SK-N-SH (cell line): ENCODE data around the gene RET. TPM values are rescaled to one million over a fixed set of nuclear protein-coding genes. Genes with fewer than 3 reads are reported as not detected.

Experiments
- CTCF ChIA-PET: fragments of 300-600, 350-600 bp; formaldehyde crosslinking; extraction: SDS; loops from one replicate; lab custom pipeline; 2021; lab: Yijun Ruan, JAX
- POLR2A ChIA-PET: fragments of 350-600 bp; sonication (Branson Sonifier 250); formaldehyde crosslinking; extraction: SDS; loops from one replicate; lab custom pipeline; 2020; ENCODE audit warnings: antibody characterized with exemption, inconsistent platforms; lab: Yijun Ruan, JAX
- DNase-seq: peaks from one replicate; pipeline ENCODE4 v3.0.0; 2012
- H2AFZ ChIP-seq: fragments of 200-600 bp; sonication (generic); 2 replicates; pipeline ENCODE4 v1.8.1; 2016; ENCODE audit warnings: antibody characterized with exemption, mild to moderate bottlenecking, low read depth
- H3F3A ChIP-seq: fragments of 200-600 bp; sonication (generic); replicated peaks from 2 replicates; pipeline ENCODE3; 2016; ENCODE audit warnings: antibody characterized with exemption, mild to moderate bottlenecking; ENCODE audit not compliant: insufficient read depth
- H3K27ac ChIP-seq, 2 experiments: fragments of 200-500 bp in 1 of 2; fragments of 200-600 bp in 1 of 2; sonication (Bioruptor generic) in 1 of 2; sonication (generic), shearing (Covaris generic) in 1 of 2; 2 replicates each; pipeline versions ENCODE4 v1.5.1 to v1.6.1; 2014 to 2016; ENCODE audit warnings: low read depth in 2 of 2, inconsistent platforms in 1 of 2, low read length in 1 of 2, mild to moderate bottlenecking in 1 of 2, mixed read lengths in 1 of 2
- H3K27me3 ChIP-seq: fragments of 200-600 bp; sonication (generic), shearing (Covaris generic); 2 replicates; pipeline ENCODE4 v1.6.1; 2016; ENCODE audit warnings: mixed run types; ENCODE audit not compliant: insufficient read depth
- H3K36me3 ChIP-seq, 2 experiments: fragments of 200-500 bp in 1 of 2; fragments of 200-600 bp in 1 of 2; sonication (Bioruptor generic) in 1 of 2; sonication (generic) in 1 of 2; replicated peaks in 1 of 2; 2 replicates each; pipeline versions ENCODE3 to v1.5.1; 2014 to 2016; ENCODE audit warnings: low read length in 1 of 2, mild to moderate bottlenecking in 1 of 2; ENCODE audit not compliant: insufficient read depth in 2 of 2, control insufficient read depth in 1 of 2
- H3K4me1 ChIP-seq, 2 experiments: fragments of 200-500 bp in 1 of 2; fragments of 200-600 bp in 1 of 2; sonication (Bioruptor generic) in 1 of 2; sonication (generic), shearing (Covaris generic) in 1 of 2; 2 replicates each; pipeline versions ENCODE4 v1.5.1 to v1.6.1; 2014 to 2016; ENCODE audit warnings: low read depth in 1 of 2, low read length in 1 of 2, mixed run types in 1 of 2; ENCODE audit not compliant: insufficient read depth in 2 of 2, control insufficient read depth in 1 of 2
- H3K4me2 ChIP-seq: fragments of 200-600 bp; sonication (generic), shearing (Covaris generic); 2 replicates; pipeline ENCODE4 v1.6.1; 2017; ENCODE audit warnings: mixed run types
- H3K4me3 ChIP-seq, 2 experiments: fragments of 200-500 bp in 1 of 2; fragments of 200-600 bp in 1 of 2; sonication (Bioruptor generic) in 1 of 2; sonication (generic), shearing (Covaris generic) in 1 of 2; 2 replicates each; pipeline versions ENCODE4 v1.5.1 to v1.8.1; 2014 to 2016; ENCODE audit warnings: low read depth in 2 of 2, inconsistent platforms in 1 of 2, low read length in 1 of 2, mild to moderate bottlenecking in 1 of 2, mixed read lengths in 1 of 2, moderate library complexity in 1 of 2
- H3K79me2 ChIP-seq: fragments of 200-600 bp; sonication (generic); 2 replicates; pipeline ENCODE4 v1.8.1; 2017; ENCODE audit warnings: mild to moderate bottlenecking; ENCODE audit not compliant: insufficient read depth
- H3K9ac ChIP-seq: fragments of 200-600 bp; sonication (generic); 2 replicates; pipeline ENCODE4 v1.6.1; 2017; ENCODE audit warnings: mixed run types
- H3K9me2 ChIP-seq: fragments of 200-600 bp; sonication (generic); 2 replicates; pipeline ENCODE4 v1.6.1; 2017; ENCODE audit warnings: mixed run types
- H3K9me3 ChIP-seq: fragments of 200-600 bp; sonication (generic); 2 replicates; pipeline ENCODE4 v1.6.1; 2017; ENCODE audit warnings: mixed run types, mild to moderate bottlenecking, moderate library complexity
- H4K20me1 ChIP-seq: fragments of 200-600 bp; sonication (generic); 2 replicates; pipeline ENCODE4 v1.6.1; 2017; ENCODE audit warnings: mild to moderate bottlenecking, mixed run types; ENCODE audit not compliant: insufficient read depth
- EP300 ChIP-seq, 2 experiments: IDR thresholded peaks; 2 replicates each; pipeline versions ENCODE4 v1.4.0 to v1.6.1; 2012; ENCODE audit warnings: borderline replicate concordance in 1 of 2, low read depth in 1 of 2, low read length in 1 of 2
- EZH2phosphoT487 ChIP-seq: fragments of 200-600 bp; sonication (generic); IDR thresholded peaks from 2 replicates; pipeline ENCODE4 v1.6.1; 2017; ENCODE audit warnings: low read depth, mixed run types, mild to moderate bottlenecking, antibody characterized with exemption, moderate library complexity, borderline replicate concordance
- FOXJ3 ChIP-seq: sonication (generic); formaldehyde crosslinking; IDR thresholded peaks from 2 replicates; pipeline ENCODE4 v1.5.1; 2020; ENCODE audit warnings: mild to moderate bottlenecking, missing genetic modification reagents
- GATA2 ChIP-seq: sonication (generic); formaldehyde crosslinking; IDR thresholded peaks from 2 replicates; pipeline ENCODE4 v1.5.0; 2020; ENCODE audit warnings: mild to moderate bottlenecking, missing genetic modification reagents
- JUND ChIP-seq: IDR thresholded peaks from 2 replicates; pipeline ENCODE4 v1.4.0; 2012
- MXI1 ChIP-seq: IDR thresholded peaks from 2 replicates; pipeline ENCODE4 v1.6.1; 2012; ENCODE audit warnings: mild to moderate bottlenecking, low read depth, low read length, improper control_type of control experiment
- RFX5 ChIP-seq: IDR thresholded peaks from 2 replicates; pipeline ENCODE4 v1.6.1; 2012; ENCODE audit warnings: mild to moderate bottlenecking, improper control_type of control experiment, low read length
- RXRA ChIP-seq: IDR thresholded peaks from 2 replicates; pipeline ENCODE4 v1.4.0; 2012; ENCODE audit warnings: low read depth, mild to moderate bottlenecking, borderline replicate concordance
- SIN3A ChIP-seq: IDR thresholded peaks from 2 replicates; pipeline ENCODE4 v1.6.1; 2012; ENCODE audit warnings: low read depth, mild to moderate bottlenecking, low read length, moderate library complexity, borderline replicate concordance
- TCF12 ChIP-seq: IDR thresholded peaks from 2 replicates; pipeline ENCODE4 v1.4.0; 2012
- YY1 ChIP-seq: IDR thresholded peaks from 2 replicates; pipeline ENCODE4 v1.4.0; 2012; ENCODE audit warnings: low read depth, mild to moderate bottlenecking
- WGBS: methylation state at CpG from one replicate; pipeline ENCODE4 v1.1.6; 2017; ENCODE audit warnings: low lambda C conversion rate; 5-methylcytosine and 5-hydroxymethylcytosine counted together
- polyA plus RNA-seq, 3 experiments: library from polyadenylated mRNA; depleted of rRNA; stranded (reverse); fragments of >200 nt; gene quantifications; 2 replicates each; pipeline ENCODE4 v1.2.3, GENCODE V29; 2012
- TF ChIP-seq, protein P1 (sequence below): IDR thresholded peaks from 2 replicates; pipeline ENCODE4 v1.6.1; 2012; ENCODE audit warnings: mild to moderate bottlenecking, low read depth, low read length, moderate library complexity
- TF ChIP-seq, protein P2 (sequence below): fragments of 150-350 bp; IDR thresholded peaks from 2 replicates; pipeline ENCODE4 v1.6.1; 2017; ENCODE audit warnings: antibody characterized with exemption, low read length, low read depth, borderline replicate concordance
- TF ChIP-seq, protein P3 (sequence below): IDR thresholded peaks from 2 replicates; pipeline ENCODE4 v1.4.0; 2012; ENCODE audit warnings: low read depth
- TF ChIP-seq, protein P4 (sequence below): IDR thresholded peaks from 2 replicates; pipeline ENCODE4 v1.4.0; 2012; ENCODE audit warnings: low read depth, borderline replicate concordance
- TF ChIP-seq, protein P5 (sequence below): fragments of 150-350 bp; IDR thresholded peaks from 2 replicates; pipeline ENCODE4 v1.6.1; 2016; ENCODE audit warnings: mild to moderate bottlenecking, low read depth, low read length

Gene RET
- polyA plus RNA-seq, 1 of the 3 experiments (the other 2 are of a cell fraction), result 3.2 TPM

DNA sequence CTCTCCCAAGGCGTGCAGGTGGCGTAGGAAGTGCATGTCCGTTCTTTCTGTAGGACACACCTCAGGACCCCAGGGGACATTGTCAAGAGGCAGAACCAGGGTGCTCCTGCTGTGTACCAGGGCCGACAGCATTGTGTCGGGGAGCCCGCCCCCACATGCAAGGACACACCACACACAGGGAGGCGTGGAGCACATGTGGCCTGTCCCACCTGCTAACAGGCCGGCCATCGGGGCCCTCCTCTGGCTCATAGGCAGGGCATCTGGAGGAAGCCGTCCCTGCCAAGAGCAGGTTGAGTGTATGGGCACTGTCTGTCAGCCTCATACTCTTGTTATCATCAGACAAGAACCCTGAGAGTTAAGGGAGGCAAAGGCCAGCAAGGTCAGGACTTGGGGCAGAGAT, 12.7 kb downstream of the RET start:
- CTCF ChIA-PET, result interaction anchor here (1.3 to 7.5 kb wide), 2 partner anchors 12 to 224 kb away, joined by 5 to 50 read pairs; partner anchors contain the start of gene RET
- no peaks in the 10 kb centered on the region for H3K79me2 ChIP-seq
- H3F3A ChIP-seq, result no peaks in the 10 kb centered on the region
- no peaks in the 10 kb centered on the region for H3K27me3 ChIP-seq
- no peak overlapping the region for H3K9ac ChIP-seq
- H3K4me1 ChIP-seq, result peaks cover 0 to 91% of the 10 kb centered on the region in 2 experiments; a peak in 2 of 4 replicates
- H3K36me3 ChIP-seq, result no peaks in the 10 kb centered on the region
- H3K9me2 ChIP-seq, result no peaks in the 10 kb centered on the region
- peak overlapping the region in 1 of 2 experiments; percentile 45; a peak in 1 of 4 replicates for H3K27ac ChIP-seq
- TF ChIP-seq EZH2phosphoT487, result no peak
- TF ChIP-seq, protein P1, sequence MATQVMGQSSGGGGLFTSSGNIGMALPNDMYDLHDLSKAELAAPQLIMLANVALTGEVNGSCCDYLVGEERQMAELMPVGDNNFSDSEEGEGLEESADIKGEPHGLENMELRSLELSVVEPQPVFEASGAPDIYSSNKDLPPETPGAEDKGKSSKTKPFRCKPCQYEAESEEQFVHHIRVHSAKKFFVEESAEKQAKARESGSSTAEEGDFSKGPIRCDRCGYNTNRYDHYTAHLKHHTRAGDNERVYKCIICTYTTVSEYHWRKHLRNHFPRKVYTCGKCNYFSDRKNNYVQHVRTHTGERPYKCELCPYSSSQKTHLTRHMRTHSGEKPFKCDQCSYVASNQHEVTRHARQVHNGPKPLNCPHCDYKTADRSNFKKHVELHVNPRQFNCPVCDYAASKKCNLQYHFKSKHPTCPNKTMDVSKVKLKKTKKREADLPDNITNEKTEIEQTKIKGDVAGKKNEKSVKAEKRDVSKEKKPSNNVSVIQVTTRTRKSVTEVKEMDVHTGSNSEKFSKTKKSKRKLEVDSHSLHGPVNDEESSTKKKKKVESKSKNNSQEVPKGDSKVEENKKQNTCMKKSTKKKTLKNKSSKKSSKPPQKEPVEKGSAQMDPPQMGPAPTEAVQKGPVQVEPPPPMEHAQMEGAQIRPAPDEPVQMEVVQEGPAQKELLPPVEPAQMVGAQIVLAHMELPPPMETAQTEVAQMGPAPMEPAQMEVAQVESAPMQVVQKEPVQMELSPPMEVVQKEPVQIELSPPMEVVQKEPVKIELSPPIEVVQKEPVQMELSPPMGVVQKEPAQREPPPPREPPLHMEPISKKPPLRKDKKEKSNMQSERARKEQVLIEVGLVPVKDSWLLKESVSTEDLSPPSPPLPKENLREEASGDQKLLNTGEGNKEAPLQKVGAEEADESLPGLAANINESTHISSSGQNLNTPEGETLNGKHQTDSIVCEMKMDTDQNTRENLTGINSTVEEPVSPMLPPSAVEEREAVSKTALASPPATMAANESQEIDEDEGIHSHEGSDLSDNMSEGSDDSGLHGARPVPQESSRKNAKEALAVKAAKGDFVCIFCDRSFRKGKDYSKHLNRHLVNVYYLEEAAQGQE, result no peak
- no peak for TF ChIP-seq GATA2
- TF ChIP-seq SIN3A, result no peak
- no peak for TF ChIP-seq FOXJ3 (CRISPR knock-in tag)
- TF ChIP-seq, protein P2, sequence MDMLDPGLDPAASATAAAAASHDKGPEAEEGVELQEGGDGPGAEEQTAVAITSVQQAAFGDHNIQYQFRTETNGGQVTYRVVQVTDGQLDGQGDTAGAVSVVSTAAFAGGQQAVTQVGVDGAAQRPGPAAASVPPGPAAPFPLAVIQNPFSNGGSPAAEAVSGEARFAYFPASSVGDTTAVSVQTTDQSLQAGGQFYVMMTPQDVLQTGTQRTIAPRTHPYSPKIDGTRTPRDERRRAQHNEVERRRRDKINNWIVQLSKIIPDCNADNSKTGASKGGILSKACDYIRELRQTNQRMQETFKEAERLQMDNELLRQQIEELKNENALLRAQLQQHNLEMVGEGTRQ, result no peak
- TF ChIP-seq, protein P3, sequence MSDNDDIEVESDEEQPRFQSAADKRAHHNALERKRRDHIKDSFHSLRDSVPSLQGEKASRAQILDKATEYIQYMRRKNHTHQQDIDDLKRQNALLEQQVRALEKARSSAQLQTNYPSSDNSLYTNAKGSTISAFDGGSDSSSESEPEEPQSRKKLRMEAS, result no peak
- no peak for TF ChIP-seq RXRA
- TF ChIP-seq, protein P4, sequence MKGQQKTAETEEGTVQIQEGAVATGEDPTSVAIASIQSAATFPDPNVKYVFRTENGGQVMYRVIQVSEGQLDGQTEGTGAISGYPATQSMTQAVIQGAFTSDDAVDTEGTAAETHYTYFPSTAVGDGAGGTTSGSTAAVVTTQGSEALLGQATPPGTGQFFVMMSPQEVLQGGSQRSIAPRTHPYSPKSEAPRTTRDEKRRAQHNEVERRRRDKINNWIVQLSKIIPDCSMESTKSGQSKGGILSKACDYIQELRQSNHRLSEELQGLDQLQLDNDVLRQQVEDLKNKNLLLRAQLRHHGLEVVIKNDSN, result no peak
- TF ChIP-seq MXI1, result no peak
- no peak for TF ChIP-seq JUND
- no peak for TF ChIP-seq EP300 (IDR thresholded peaks at IDR 0.05; ENCODE audit: borderline replicate concordance in 1 of 2, low read depth in 1 of 2, low read length in 1 of 2)
- no peak for TF ChIP-seq YY1
- TF ChIP-seq, protein P5, sequence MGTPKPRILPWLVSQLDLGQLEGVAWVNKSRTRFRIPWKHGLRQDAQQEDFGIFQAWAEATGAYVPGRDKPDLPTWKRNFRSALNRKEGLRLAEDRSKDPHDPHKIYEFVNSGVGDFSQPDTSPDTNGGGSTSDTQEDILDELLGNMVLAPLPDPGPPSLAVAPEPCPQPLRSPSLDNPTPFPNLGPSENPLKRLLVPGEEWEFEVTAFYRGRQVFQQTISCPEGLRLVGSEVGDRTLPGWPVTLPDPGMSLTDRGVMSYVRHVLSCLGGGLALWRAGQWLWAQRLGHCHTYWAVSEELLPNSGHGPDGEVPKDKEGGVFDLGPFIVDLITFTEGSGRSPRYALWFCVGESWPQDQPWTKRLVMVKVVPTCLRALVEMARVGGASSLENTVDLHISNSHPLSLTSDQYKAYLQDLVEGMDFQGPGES, result no peak
- no peak for TF ChIP-seq RFX5
- TF ChIP-seq TCF12, result no peak
- no peaks in the 10 kb centered on the region for H4K20me1 ChIP-seq
- no peak overlapping the region for H3K4me2 ChIP-seq
- H3K9me3 ChIP-seq, result no peaks in the 10 kb centered on the region
- H3K4me3 ChIP-seq, result no peak overlapping the region
- POLR2A ChIA-PET, result no interaction called here
- no peak overlapping the region for H2AFZ ChIP-seq
- 60% methylated on average over 4 of the region's 10 CpGs for WGBS
- no peak for DNase-seq
